PFSK-1 (cell line): ENCODE results near the gene SYNE3.

Experiments
- FOXP2 ChIP-seq: optimal IDR thresholded peaks from 2 replicates; pipeline ENCODE3; 2011; ENCODE audit warnings: borderline replicate concordance, control low read depth, inconsistent platforms; ENCODE audit not compliant: insufficient read depth; ENCODE audit errors: extremely low read length, extremely low read depth
- POLR2AphosphoS5 ChIP-seq: IDR thresholded peaks from 2 replicates; pipeline ENCODE4 v1.6.1; 2012; ENCODE audit warnings: low read depth, mild to moderate bottlenecking, control low read depth, low read length, moderate library complexity
- REST ChIP-seq, 2 experiments: IDR thresholded peaks; 2 replicates each; pipeline versions ENCODE4 v1.6.1 to v1.8.0; 2011 to 2012; ENCODE audit warnings: low read depth in 2 of 2, low read length in 2 of 2, control low read depth in 1 of 2, inconsistent platforms in 1 of 2, mild to moderate bottlenecking in 1 of 2, moderate library complexity in 1 of 2; ENCODE audit not compliant: insufficient read depth in 1 of 2
- SIN3A ChIP-seq: IDR thresholded peaks from 2 replicates; pipeline ENCODE4 v1.6.1; 2012; ENCODE audit warnings: mild to moderate bottlenecking, low read length, moderate library complexity, borderline replicate concordance; ENCODE audit not compliant: insufficient read depth
- TAF1 ChIP-seq: IDR thresholded peaks from 2 replicates; pipeline ENCODE4 v1.6.1; 2012; ENCODE audit warnings: low read length, control low read depth, borderline replicate concordance; ENCODE audit not compliant: insufficient read depth

The SYNE3 gene

GRCh38 chr14:95531969-95532368, 15.5 kb upstream of the SYNE3 start:
- TF ChIP-seq FOXP2, result no peak
- no peak for TF ChIP-seq POLR2AphosphoS5
- TF ChIP-seq SIN3A, result no peak
- TF ChIP-seq REST (IDR thresholded peaks at IDR 0.05; ENCODE audit: insufficient read depth in 1 of 2, low read depth in 2 of 2, low read length in 2 of 2), result no peak
- no peak for TF ChIP-seq TAF1

GRCh38 chr14:95531473-95531872, 15.0 kb upstream of the SYNE3 start:
- TF ChIP-seq TAF1 (no peak), FOXP2 (no peak), REST (IDR thresholded peaks at IDR 0.05; ENCODE audit: insufficient read depth in 1 of 2, low read depth in 2 of 2, low read length in 2 of 2) (no peak), SIN3A (no peak)

GRCh38 chr14:95530473-95531276, 14.2 kb upstream of the SYNE3 start:
- TF ChIP-seq REST (IDR thresholded peaks at IDR 0.05; ENCODE audit: insufficient read depth in 1 of 2, low read depth in 2 of 2, low read length in 2 of 2) (no peak), FOXP2 (no peak), POLR2AphosphoS5 (no peak), TAF1 (no peak), SIN3A (no peak)

GRCh38 chr14:95529216-95529615, 12.8 kb upstream of the SYNE3 start:
- no peak for TF ChIP-seq FOXP2
- no peak for TF ChIP-seq SIN3A
- TF ChIP-seq REST (IDR thresholded peaks at IDR 0.05; ENCODE audit: insufficient read depth in 1 of 2, low read depth in 2 of 2, low read length in 2 of 2), result no peak
- TF ChIP-seq TAF1, result no peak
- TF ChIP-seq POLR2AphosphoS5, result no peak

- TF ChIP-seq SIN3A (no peak), REST (IDR thresholded peaks at IDR 0.05; ENCODE audit: insufficient read depth in 1 of 2, low read depth in 2 of 2, low read length in 2 of 2) (no peak), TAF1 (no peak), POLR2AphosphoS5 (no peak), FOXP2 (no peak)
These were observed 11.0 kb upstream of the SYNE3 start for GRCh38 chr14:95527387-95528002.
